Measurements from ENCODE around the gene DCAF5.

The DCAF5 gene

DNA sequence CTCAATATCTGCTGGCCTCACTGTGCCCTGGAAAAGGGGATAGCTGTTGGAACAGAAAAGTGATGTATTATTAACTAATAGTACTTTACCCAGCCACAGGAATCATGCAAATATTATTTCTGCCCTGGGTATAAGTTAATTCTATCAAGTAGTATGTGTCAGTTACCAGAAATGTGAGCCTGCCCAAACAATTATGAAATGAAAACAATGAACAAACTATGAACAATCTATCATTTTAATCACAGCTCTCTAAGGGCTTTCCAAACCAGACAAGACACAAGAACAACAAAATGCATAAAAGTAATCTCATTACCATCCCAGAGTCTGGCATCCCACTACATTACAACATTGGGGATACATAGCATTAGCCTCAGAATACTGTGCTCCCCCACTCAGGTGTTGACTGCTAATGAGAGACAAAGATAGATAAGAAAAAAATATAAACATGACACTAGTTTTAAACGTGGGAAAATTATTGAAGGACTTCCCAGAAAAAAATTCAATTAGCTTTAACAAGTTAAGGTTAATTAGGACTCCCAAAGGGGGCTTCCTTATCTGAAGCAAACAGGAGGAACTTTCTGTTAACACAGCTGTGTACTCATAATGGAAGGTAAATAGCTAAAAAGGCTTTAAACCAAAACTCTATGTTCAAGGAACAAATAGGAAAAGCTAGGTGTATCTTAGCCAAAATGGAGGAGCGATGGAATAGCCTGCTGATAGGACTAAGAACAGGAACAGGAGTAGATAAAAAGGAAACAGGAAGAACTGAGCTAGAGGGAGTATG is 3.3 kb downstream of the DCAF5 start:
- DNase-seq (ENCODE audit: low spot score), result no peak

DNA sequence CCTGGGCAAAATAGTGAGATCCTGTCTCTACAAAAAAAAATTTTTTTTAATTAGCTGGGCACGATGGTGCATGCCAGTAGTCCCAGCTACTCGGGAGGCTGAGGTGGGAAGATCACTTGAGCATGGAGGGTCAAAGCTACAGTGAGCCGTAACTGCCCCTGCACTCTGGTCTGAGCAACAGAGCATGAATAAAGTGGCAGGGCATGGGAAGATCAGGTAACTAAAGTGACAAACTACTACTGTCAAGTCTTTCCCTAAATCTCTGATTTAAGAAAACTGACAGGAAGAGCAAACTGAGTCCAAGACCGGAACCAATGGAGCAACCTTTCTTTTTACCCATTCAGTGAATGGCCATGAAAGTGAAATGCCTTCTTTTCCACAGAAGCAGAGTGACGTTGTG is 10.8 kb downstream of the DCAF5 start:
- no peak for DNase-seq (ENCODE audit: low spot score)

DNA sequence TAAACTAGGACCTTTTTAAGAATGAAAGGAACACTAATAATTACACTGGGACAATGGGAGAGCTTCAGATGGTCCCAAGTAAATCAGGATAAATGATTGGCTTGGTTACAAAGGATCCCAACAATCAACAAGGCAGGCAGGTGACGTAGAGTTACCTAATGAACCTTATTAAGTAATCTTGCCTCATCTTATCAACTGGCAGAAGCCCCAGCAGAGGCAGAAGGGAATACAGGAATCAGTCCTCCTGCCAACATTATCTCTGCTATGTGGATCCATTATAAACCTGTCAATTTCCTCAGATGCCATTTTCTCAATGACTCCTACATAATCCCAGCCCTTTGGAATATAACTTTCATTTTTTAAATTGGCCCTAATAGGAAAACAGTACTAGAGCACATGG is 11.4 kb downstream of the DCAF5 start:
- no peak for DNase-seq (ENCODE audit: low spot score)

DNA sequence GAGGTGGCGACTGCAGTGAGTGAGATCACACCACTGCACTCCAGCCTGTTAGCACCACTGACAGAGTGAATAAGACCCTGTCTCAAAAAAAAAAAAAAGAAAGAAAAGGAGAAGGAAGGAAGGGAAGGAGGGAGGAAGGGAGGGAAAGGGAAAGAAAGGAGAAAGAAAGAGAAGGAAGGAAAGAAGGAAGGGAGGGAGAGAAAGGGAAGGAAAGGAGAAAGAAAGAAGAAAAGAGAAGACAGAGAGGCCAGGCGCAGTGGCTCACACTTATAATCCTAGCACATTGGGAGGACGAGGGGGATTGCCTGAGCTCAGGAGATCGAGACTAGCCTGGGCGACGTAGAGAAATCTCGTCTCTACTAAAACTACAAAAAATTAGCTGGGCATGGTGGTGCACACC is 13.2 kb downstream of the DCAF5 start:
- no peak for DNase-seq (ENCODE audit: low spot score)

DNA sequence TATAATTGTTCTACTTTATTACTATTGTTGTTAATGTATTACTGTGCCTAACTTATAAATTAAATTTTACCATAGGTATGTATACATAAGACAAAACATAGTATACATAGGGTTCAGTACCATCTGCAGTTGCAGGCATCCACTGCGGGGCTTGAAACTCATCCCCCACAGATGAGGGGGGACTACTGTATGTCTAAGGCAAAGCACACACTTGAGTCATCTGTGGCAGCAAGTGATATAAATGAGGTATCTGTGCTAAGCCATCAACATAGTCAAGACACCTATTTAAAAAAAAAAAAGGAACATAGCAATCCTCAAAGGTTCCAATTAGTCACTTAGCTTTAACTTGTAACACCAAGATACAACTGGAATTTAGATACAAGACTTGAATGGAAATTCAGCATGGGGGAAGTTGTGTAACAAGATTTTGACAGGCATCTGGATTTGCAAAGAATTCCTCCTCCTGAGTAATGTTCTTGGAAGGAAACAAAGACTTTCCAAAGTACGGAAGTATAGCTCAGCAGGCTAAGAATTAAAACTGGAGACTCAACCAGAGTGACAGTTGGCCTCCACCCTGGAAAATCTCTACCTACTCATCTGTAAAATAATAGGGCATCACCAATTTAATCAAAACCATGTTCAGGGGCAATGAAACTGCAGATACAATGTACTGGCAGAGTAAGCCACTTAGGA is 14.9 kb downstream of the DCAF5 start:
- DNase-seq (ENCODE audit: low spot score), result peak; percentile 49

DNA sequence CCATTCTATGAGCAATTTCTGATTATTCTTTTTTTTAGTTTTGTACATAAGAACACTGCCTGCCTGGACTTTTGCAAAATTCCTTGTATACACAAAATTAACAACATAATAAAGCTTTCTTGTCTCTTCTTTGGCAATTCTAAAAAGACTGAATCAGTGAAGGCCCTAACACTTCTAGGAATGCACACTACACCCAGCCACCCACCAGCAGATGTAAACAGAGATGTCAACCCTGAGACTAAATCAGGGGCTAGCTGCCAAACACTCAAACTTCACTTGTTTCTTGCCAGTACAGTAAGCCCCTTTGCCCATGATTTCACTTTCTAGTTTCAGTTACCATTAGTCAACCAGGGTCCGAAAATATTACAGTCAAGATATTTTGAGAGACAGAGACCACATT is 15.5 kb downstream of the DCAF5 start:
- DNase-seq (ENCODE audit: low spot score), result no peak

DNA sequence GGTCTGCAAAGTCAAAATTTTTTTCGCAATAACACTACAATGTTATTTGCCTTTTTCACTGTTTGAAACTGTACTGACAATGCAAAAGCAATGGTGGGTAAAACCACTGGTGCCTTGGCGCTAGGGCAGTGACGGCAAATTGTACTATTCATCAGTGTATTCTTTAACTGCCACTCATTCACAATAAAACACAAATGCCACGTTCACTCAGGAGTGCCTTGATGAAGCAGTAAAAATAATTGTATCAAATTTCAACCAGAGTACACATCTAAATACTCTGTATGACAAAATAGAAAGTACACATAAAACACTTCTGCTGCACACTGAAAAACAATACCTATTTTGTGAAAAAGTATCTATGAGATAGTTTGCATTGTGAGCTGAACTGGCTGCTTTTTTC is 17.8 kb downstream of the DCAF5 start:
- DNase-seq (ENCODE audit: low spot score), result no peak

DNA sequence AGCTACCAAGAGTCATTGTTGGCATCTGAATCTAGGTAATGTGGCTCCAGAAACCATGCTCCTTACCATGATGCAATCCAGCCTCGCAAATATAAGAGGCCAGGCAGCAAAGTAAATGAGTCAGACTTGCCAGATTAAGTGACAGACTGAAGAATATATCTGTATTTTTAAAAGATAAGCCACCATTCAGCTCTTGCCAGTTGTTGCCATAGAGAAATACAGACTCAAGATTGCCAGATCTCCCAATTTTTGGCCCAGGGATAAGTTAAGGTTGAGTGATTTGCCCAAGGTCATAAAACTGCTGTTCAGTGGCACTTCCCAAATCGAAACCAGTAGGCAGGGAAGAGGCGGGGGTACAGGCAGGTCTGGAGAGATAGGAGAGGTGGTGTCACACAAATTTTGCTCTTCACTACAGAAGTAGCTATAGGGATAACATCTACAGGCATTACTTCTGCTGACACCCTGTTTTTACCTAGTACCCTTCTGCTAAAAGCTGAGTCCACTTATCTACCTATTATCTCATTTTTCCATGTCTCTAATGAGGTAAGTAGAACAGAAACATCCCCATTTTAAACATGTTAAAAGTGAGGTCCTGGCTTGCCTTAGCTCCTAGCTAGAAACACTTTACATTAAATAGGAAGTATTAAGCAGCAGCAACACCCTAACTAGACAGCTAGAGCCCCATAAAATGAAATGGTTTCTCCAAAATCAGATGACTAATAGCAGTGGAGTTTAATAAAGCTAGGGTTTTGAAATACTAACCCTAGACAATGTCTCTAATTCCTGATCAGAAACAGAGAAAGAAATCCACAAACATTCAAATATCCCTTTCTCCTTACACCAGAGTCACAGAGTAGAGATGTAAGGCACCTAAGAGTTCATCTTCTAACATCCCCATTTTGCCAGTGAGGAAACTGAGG is 19.5 kb downstream of the DCAF5 start:
- DNase-seq (ENCODE audit: low spot score), result peak; percentile 7

DNA sequence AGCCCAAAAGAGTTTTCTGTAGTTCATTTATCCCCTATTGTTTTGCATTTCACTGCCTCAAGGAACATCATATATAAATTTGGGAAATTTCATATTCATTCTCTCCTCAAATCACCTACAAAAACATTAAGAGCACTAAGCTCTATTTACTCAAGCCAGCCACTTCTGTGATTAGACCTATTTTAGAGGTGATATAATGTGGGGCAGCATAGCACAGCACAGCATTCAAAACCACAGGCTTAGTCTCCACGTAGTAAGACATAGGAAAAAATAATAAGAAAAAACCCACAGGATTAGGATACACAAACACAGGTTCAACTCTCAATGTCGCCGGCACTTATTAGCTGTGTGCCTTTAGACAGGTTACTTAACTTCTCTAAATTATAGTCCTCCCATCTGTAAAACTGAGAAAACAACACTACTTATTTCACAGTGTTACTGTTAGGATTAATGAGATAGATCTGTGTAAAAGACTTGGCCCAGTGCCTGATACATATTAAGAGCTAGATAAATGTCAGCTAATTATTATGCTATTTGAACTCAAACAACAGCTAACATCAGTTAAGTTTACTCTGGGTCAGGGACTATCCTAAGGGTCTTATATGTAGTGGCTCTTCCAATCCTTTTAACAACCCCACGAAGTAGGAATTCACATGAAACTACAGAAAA is 20.3 kb downstream of the DCAF5 start:
- no peak for DNase-seq (ENCODE audit: low spot score)

DNA sequence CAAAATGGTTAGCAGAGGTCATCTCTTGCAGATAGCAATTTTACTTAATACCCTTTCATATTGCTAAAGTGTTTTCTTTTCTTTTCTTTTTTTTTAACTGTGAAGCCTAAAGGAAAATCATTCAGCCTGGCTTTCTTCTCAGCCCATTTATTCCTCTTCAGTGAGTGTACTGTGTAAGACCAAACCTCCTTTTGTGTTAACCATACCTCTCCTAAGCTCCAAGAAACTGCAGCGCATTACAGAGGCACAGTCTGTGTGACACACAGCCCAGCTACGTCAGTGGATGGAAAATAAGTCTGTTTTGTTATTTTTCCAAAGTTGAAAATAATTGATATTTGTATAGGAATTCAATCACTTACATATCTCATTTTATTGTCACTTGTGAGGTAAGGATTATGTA is 21.7 kb downstream of the DCAF5 start:
- no peak for DNase-seq (ENCODE audit: low spot score)

DNA sequence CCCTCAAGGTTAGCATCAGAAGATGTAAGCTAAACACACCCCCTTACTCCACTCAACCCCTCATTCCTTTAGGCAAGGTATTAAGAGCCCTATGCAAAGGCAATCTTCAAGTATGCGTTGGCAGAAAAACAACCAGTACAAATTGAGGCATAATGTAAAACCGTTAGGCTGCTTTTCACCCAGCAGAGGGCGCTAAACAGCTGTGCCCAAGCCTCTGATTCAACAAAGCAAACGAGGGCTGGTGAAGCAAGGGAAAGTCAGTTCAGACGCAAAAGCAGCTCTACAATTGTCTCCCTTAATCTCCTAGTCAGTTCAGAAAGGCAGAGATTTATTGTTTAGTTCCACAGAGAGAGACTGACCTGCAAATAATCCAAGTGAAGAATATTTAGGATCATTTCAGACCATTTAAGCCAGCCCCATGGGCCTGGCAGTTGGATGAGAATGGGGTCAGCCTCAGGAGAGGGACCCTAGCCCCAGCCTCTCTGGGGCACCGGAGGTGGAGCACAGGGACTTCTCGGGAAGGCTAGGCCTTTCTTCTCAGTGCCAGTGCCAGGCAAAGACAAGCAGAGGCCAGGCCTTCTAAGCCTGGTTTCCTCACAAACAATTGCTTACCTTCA is 23.5 kb downstream of the DCAF5 start:
- peak; percentile 83 for DNase-seq (ENCODE audit: low spot score)

DNA sequence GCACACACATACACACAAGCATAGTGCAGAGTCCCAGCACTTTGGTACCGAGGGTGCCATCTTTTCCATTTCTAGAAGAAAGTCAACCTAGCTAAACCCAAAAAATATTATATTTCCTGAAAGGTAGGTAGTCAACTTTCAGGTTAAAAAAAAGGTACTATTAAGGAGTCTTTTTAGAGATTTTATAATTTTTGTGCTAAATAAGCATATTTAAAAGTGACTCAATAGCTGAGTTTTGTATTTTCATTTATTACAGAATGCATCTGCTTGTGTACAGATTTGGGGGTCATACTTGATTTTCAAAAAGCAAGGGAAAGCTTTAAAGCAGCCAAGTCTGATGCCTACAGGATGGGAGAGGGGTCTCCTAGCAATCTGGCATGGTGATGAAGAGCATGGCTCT is 34.6 kb downstream of the DCAF5 start:
- no peak for DNase-seq (ENCODE audit: low spot score)

DNA sequence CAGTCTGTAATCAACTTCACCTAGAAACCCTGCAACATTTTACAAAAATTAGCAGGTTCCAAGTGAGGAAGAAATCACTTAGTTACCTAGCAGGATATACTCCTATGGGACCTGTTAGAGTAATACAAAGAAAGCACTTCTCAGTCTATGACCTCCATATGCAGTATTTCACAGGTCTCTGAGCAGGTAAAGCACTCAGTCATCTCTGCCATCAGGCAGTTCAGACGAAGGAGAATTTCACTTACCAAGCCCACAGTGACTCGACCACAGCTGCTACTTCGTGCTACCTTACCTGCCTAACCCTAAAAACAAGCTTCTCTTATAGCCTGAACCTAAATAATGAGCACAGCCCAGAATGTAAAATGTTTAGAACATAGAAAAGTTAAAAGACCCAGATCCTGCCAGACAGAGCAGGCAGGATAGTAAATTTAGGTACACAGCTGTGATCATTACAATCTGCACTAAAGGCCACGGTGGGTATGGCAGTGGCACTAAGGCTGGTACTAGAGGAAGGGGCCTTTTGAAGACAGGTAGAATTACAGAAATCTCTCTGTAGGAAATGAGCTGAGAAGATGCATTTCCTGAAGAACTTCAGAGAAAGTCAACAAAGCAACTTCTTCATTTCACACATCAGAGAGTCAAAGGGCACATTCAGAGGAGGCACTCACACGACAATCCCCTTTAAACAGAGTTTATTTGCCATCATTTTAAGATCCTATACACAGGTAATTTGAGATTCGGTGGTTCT is 35.7 kb downstream of the DCAF5 start:
- DNase-seq (ENCODE audit: low spot score), result no peak

DNA sequence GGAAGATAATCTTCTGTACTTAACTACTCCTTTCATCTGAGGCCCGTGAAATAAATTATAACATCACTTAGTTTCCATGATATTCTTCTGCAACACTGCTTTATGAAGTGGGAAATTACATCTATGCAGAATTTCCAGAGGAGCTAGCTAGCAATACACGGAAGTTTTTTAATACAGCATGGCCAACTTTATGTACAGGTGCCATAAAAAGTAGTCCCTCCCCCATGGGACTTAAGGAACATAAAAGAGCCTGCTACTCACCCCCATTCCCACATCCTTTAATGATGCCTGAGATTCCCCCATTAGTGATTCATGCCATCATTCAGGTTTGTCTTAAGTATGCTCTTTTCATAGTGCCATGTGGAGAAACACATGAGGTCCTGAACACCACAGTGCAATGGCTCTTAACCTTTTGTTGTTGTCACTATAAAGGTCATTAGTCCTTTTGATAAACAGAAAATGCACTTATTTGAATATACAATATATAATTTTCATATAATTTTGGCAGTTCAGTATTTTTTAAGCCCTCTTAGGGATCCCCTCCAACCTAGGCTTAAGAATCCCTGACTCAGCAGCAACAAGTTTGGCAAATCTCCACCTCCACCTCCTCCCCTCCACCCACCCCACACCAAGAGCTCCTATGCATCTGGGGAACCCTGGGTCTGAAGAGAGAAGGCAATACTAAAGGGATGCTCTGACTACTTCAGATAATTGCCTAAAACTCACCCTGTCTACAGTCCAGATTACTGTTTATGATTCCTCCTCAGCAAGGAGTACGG is 37.3 kb downstream of the DCAF5 start:
- no peak for DNase-seq (ENCODE audit: low spot score)

DNA sequence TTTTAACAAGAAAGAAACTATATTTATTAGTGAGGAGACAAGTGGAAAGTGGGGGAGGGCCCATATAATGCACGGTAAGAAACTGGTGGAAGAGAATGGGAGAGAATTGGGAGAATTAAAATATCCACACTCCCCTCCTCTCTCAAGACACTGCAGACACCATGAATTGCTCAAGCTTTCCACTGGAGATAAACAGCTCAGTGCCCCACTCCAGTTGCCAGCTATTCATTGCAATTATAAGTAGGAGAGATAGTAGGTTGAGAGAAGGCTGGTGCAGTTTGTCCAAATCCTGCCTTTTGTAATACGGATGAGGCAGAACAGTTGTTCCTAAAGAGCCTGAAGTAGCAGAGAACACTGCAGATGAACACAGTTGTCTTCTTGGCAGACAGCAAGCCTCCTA is 38.2 kb downstream of the DCAF5 start:
- DNase-seq (ENCODE audit: low spot score), result no peak

DNA sequence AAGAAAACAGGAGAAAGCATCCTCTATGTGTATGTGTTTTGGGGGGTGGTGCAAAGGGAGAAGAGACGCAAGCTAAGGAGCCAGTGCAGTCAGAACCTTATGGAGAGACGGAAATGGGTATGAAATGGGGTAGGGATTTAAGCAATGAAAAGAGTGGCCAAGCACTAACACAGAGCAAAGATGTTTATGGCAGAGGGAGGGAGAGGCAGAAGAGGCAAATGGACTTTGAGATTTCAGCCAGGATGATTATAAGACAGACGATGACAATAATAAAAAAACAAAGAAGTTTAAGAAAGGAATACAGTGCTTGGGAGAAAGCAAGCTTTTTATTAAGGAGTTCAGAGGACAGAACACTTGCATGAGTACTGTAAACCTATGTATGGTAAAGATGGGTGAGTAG is 44.6 kb downstream of the DCAF5 start:
- DNase-seq (ENCODE audit: low spot score), result no peak

DNA sequence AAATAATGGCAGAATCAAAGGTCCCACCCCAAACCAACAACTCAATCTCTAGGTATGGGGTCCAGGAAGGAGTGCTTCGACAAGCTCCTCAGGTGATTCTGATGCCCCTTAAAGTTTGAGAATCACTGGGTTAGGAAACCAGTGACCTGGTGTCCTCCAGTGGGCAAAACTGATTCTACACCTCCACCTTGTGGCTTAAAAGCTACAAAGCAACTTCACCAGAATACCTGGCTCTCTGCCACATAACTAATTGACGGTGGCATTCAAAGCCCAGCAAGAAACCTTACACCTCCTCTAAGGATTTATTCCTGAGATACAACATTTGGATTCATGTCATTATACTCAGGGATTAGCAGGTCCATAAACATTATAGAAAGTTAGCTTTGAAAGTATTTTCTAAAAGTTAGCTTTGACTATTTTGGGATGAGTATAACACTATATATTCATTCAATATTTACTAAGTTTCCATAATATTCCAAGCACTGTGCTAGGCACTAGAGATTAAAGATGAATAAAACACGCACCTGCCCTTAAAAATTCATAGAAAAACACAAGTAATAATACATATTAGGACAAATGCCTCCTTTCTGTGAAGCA is 45.4 kb downstream of the DCAF5 start:
- DNase-seq (ENCODE audit: low spot score), result peak; percentile 65

DNA sequence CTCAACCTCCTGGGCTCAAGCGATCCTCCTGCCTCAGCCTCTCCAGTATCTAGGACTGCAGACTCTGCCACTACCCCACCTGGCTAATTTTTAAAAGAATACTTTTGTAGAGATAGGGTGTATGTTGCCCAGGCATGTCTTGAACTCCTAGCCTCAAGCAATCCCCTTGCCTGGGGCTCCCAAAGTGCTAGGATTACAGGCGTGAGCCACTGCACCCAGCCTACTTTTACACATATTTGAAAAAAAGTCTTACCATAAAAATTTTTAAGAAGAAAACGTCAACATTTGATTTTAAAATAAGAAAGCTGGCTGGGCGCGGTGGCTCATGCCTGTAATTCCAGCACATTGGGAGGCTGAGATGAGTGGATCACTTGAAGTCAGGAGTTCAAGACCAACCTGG is 46.5 kb downstream of the DCAF5 start:
- no peak for DNase-seq (ENCODE audit: low spot score)

DNA sequence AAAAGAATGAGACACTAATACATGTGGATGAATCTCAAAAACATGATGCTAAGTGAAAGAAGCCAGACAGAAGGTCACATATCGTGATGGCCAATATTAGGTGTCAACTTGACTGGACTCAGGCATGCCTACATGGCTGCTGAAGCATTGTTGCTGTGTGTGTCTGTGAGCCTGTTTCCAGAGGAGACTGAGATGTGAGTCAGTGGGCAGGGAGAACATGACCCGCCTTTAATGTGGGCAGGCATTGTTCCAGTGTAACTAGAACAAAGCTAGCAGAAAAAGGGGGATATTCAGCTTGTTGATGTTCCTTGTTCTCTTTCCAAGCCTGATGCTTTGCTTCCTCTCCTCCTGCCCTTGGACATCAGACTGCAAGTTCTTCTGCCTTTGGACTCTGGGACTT is 47.6 kb downstream of the DCAF5 start:
- peak; percentile 68 for DNase-seq (ENCODE audit: low spot score)

DNA sequence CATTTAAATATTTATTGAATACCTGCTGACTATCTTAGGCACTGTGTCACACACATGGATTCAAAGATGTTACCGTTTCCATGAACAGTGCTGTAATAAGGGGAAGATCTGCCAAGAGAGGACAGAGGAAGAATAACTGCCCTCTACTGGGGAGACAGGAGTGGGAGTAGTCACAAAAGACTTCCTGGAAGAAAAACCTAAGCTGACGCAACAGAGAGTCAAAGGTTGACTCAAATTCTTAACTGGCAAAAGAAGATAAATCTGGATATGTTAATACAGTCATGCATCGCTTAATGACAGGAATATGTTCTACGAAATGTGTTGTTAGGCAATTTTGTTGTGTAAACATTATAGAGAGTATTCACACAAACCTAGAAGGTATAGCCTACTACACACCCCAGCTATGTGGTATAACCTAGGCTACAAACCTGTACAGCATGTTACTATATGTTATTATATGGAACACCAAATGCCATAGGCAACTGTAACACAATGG is 51.5 kb downstream of the DCAF5 start:
- peak; percentile 55 for DNase-seq (ENCODE audit: low spot score)

Data from kidney capillary endothelial cell (primary cell).